Activated T-cell treated with anti-CD3 and anti-CD28 coated beads, Interleukin-2, amount 50 U/mL, for 24 hours (primary cell): ENCODE measurements around the gene SLC45A1.

ENCODE experiments used
- DNase-seq: peaks from one replicate; pipeline ENCODE4 v3.0.0-alpha.2; 2020
- H3K27ac Mint-ChIP-seq: 2 replicates; pipeline ENCODE4 v1.8.0; 2020; ENCODE audit warnings: mild to moderate bottlenecking, mixed read lengths
- H3K27me3 Mint-ChIP-seq: 2 replicates; pipeline ENCODE4 v1.8.0; 2020; ENCODE audit warnings: mixed read lengths
- H3K36me3 Mint-ChIP-seq: 2 replicates; pipeline ENCODE4 v1.8.0; 2020; ENCODE audit warnings: low read depth, mixed read lengths
- H3K4me1 Mint-ChIP-seq: 2 replicates; pipeline ENCODE4 v1.8.0; 2020; ENCODE audit warnings: low read depth, mixed read lengths
- H3K4me3 Mint-ChIP-seq: 2 replicates; pipeline ENCODE4 v1.8.0; 2020; ENCODE audit warnings: mild to moderate bottlenecking, moderate library complexity, mixed read lengths
- H3K9me3 Mint-ChIP-seq: 2 replicates; pipeline ENCODE4 v1.8.0; 2020; ENCODE audit warnings: mixed read lengths

Gene SLC45A1

GRCh38 chr1:8297245-8297644 is 20.7 kb upstream of the SLC45A1 start:
- no peaks in the 10 kb centered on the region for H3K4me1 Mint-ChIP-seq
- no peaks in the 10 kb centered on the region for H3K36me3 Mint-ChIP-seq
- no peak for DNase-seq
- peaks cover 3% of the 10 kb centered on the region for H3K27me3 Mint-ChIP-seq
- H3K4me3 Mint-ChIP-seq = no peak overlapping the region
- H3K9me3 Mint-ChIP-seq = no peaks in the 10 kb centered on the region
- no peak overlapping the region for H3K27ac Mint-ChIP-seq

GRCh38 chr1:8299963-8300362 is 18.0 kb upstream of the SLC45A1 start:
- Mint-ChIP-seq H3K9me3 (no peaks in the 10 kb centered on the region), H3K36me3 (no peaks in the 10 kb centered on the region), H3K4me1 (no peaks in the 10 kb centered on the region), H3K27ac (no peak overlapping the region), H3K4me3 (no peak overlapping the region), H3K27me3 (peaks cover 4% of the 10 kb centered on the region)
- DNase-seq = no peak

GRCh38 chr1:8302081-8302956 is 15.6 kb upstream of the SLC45A1 start:
- no peak overlapping the region for H3K4me3 Mint-ChIP-seq
- peaks cover 4% of the 10 kb centered on the region for H3K27me3 Mint-ChIP-seq
- no peaks in the 10 kb centered on the region for H3K9me3 Mint-ChIP-seq
- no peaks in the 10 kb centered on the region for H3K4me1 Mint-ChIP-seq
- DNase-seq = no peak
- no peaks in the 10 kb centered on the region for H3K36me3 Mint-ChIP-seq
- H3K27ac Mint-ChIP-seq = no peak overlapping the region

- no peak overlapping the region for H3K27ac Mint-ChIP-seq
- no peak overlapping the region for H3K4me3 Mint-ChIP-seq
- no peaks in the 10 kb centered on the region for H3K9me3 Mint-ChIP-seq
- no peaks in the 10 kb centered on the region for H3K36me3 Mint-ChIP-seq
- DNase-seq = no peak
- H3K27me3 Mint-ChIP-seq = peaks cover 4% of the 10 kb centered on the region
- H3K4me1 Mint-ChIP-seq = no peaks in the 10 kb centered on the region
Measured at GRCh38 chr1:8303141-8303540, 14.8 kb upstream of the SLC45A1 start.

- Mint-ChIP-seq H3K9me3 (no peaks in the 10 kb centered on the region), H3K36me3 (no peaks in the 10 kb centered on the region), H3K4me3 (no peak overlapping the region), H3K4me1 (no peaks in the 10 kb centered on the region), H3K27ac (no peak overlapping the region), H3K27me3 (peaks cover 4% of the 10 kb centered on the region)
- no peak for DNase-seq
Measured at GRCh38 chr1:8303876-8304275, 14.0 kb upstream of the SLC45A1 start.

GRCh38 chr1:8307628-8308027 is 10.3 kb upstream of the SLC45A1 start:
- no peaks in the 10 kb centered on the region for H3K9me3 Mint-ChIP-seq
- H3K27ac Mint-ChIP-seq = no peak overlapping the region

GRCh38 chr1:8311068-8311718 is 6.7 kb upstream of the SLC45A1 start:
- no peak for DNase-seq
- no peak overlapping the region for H3K4me3 Mint-ChIP-seq
- peaks cover 20% of the 10 kb centered on the region for H3K27me3 Mint-ChIP-seq
- H3K9me3 Mint-ChIP-seq = no peaks in the 10 kb centered on the region
- H3K36me3 Mint-ChIP-seq = no peaks in the 10 kb centered on the region
- peaks cover 10% of the 10 kb centered on the region for H3K4me1 Mint-ChIP-seq
- no peak overlapping the region for H3K27ac Mint-ChIP-seq

More at GRCh38 chr1:8307628-8308027, 10.3 kb upstream of the SLC45A1 start:
- DNase-seq = no peak
- Mint-ChIP-seq H3K4me3 (no peak overlapping the region), H3K36me3 (no peaks in the 10 kb centered on the region), H3K27me3 (no peaks in the 10 kb centered on the region), H3K4me1 (no peaks in the 10 kb centered on the region)

- H3K4me3 Mint-ChIP-seq = no peak overlapping the region
- no peak for DNase-seq
- H3K36me3 Mint-ChIP-seq = no peaks in the 10 kb centered on the region
- no peaks in the 10 kb centered on the region for H3K9me3 Mint-ChIP-seq
- peaks cover 11% of the 10 kb centered on the region for H3K4me1 Mint-ChIP-seq
- H3K27me3 Mint-ChIP-seq = peaks cover 31% of the 10 kb centered on the region
- H3K27ac Mint-ChIP-seq = no peak overlapping the region
Measured at GRCh38 chr1:8312235-8313218, 5.4 kb upstream of the SLC45A1 start.

- no peak overlapping the region for H3K4me3 Mint-ChIP-seq
- no peak for DNase-seq
- no peak overlapping the region for H3K27ac Mint-ChIP-seq
- H3K9me3 Mint-ChIP-seq = no peaks in the 10 kb centered on the region
- H3K4me1 Mint-ChIP-seq = peaks cover 14% of the 10 kb centered on the region
- H3K36me3 Mint-ChIP-seq = no peaks in the 10 kb centered on the region
- peaks cover 31% of the 10 kb centered on the region for H3K27me3 Mint-ChIP-seq
Measured at GRCh38 chr1:8313231-8313630, 4.7 kb upstream of the SLC45A1 start.

GRCh38 chr1:8314346-8315280 is 3.3 kb upstream of the SLC45A1 start:
- Mint-ChIP-seq H3K27ac (no peak overlapping the region), H3K4me3 (no peak overlapping the region), H3K27me3 (peaks cover 39% of the 10 kb centered on the region), H3K9me3 (no peaks in the 10 kb centered on the region), H3K4me1 (peaks cover 19% of the 10 kb centered on the region), H3K36me3 (no peaks in the 10 kb centered on the region)
- DNase-seq = peak; percentile 59

- no peak overlapping the region for H3K27ac Mint-ChIP-seq
- DNase-seq = no peak
- H3K4me3 Mint-ChIP-seq = no peak overlapping the region
- H3K9me3 Mint-ChIP-seq = no peaks in the 10 kb centered on the region
- H3K27me3 Mint-ChIP-seq = peaks cover 39% of the 10 kb centered on the region
- H3K4me1 Mint-ChIP-seq = peaks cover 19% of the 10 kb centered on the region
- H3K36me3 Mint-ChIP-seq = no peaks in the 10 kb centered on the region
Measured at GRCh38 chr1:8315573-8316475, 2.1 kb upstream of the SLC45A1 start.

GRCh38 chr1:8318436-8318835 is 522 bp downstream of the SLC45A1 start:
- Mint-ChIP-seq H3K27me3 (peaks cover 39% of the 10 kb centered on the region), H3K27ac (no peak overlapping the region), H3K4me3 (peak overlapping the region; percentile 61), H3K9me3 (no peaks in the 10 kb centered on the region), H3K4me1 (peaks cover 24% of the 10 kb centered on the region), H3K36me3 (no peaks in the 10 kb centered on the region)
- no peak for DNase-seq

- Mint-ChIP-seq H3K27ac (no peak overlapping the region), H3K36me3 (no peaks in the 10 kb centered on the region), H3K4me1 (peaks cover 14% of the 10 kb centered on the region), H3K4me3 (no peak overlapping the region), H3K27me3 (peaks cover 14% of the 10 kb centered on the region), H3K9me3 (no peaks in the 10 kb centered on the region)
- DNase-seq = no peak
Measured at GRCh38 chr1:8321612-8322011, 3.7 kb downstream of the SLC45A1 start.
